Measurements from ENCODE around the gene GGA1.
"Not testable (repeated sequence)": the region's sequence is repeated elsewhere in the genome, so short reads cannot be mapped to it uniquely, and the experiment has no call there.

The GGA1 gene

DNA sequence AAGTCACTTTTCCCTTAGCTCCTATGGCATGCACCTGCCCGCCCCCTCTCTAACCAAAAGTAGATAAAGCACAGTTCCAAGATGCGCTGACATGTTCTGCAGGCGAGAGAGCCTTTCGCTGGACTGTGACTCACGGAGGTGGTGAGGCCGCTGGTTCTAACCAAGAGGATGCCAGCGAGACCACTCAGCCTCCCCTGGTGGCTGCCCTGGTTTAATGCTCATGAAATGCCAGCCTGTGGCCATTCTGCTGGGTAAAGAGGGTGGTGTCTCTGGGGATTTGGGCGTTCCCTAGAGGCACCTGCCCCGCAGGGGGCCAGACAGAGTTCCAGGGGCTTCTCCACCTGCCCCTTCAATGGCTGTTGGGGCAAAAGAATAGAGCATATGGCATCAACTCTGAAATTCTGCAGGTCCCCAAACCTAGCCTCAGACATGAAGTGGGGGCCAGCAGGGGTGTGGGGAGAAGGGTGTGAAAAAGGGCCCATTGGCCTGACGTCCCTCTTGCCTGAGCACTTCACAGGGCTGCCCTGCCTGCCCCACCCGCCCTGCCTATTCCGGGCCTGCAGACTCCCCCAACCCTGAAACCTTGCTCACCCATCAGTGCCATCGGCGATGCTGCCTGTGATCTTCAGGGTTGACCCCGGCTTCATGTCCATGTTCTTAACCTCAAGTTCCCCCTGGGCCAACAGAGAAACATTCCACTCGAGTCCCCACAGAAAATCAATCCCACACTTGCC is 37.2 kb upstream of the GGA1 start:
- DNase-seq, result no peak

DNA sequence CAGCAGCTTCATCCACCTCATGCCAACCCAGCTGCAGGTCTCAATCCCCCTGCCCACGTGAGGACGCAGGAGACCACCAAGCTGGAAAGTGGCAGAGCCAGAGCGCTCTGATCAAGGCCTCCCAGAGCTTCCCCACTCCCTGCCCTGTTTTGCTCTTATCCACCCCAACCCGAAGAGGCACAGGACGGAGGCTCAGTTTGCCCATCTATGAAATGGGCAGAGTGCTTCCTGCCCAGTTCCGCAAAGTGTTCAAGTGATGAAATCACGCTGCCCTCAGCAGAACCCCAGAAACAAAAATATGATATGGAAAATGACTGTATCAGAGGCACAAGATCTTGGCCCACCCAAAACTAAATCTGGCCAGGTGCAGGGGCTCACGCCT is 36.7 kb upstream of the GGA1 start:
- no peak for DNase-seq

DNA sequence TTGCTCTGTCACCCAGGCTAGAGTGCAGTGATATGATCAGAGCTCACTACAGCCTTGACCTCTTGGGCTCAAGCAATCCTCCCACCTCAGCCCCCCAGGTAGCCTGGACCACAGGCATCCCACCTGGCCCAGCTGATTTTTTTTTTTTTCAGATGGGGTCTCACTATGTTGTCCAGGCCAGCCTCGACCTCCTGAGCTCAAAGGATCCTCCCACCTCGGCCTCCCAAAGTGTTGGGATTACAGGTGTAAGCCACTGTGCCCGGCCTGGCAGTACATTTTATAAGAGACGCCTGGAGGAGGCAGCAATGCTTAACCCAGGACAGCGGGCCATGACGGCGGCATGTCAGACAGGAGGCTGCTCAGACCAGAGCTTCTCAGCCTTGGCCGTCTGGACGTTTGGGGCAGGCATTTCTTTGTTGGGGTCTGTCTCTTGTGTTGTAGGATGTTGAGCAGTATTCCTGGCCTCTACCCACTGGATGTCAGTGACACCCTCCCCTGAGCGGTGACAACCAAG is 33.1 kb upstream of the GGA1 start:
- DNase-seq, result no peak

DNA sequence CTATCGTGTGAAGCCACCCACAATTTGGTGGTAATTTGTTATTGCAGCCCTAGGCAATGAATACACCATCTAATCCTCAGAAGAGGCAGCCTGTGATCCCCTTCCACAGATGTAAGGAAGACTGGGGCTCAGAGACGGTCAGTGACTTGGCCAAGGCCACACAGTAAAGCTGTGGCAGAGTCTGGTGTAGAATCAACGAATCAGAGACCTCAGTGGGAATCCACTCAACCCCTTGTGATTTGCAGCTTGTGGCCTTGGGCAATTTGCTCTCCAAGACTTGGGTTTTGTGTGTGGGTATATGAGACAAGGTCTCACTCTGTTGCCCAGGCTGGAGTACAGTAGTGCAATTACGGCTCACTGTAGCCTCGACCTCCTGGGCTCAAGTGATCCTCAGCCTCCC is 30.6 kb upstream of the GGA1 start:
- DNase-seq, result no peak

DNA sequence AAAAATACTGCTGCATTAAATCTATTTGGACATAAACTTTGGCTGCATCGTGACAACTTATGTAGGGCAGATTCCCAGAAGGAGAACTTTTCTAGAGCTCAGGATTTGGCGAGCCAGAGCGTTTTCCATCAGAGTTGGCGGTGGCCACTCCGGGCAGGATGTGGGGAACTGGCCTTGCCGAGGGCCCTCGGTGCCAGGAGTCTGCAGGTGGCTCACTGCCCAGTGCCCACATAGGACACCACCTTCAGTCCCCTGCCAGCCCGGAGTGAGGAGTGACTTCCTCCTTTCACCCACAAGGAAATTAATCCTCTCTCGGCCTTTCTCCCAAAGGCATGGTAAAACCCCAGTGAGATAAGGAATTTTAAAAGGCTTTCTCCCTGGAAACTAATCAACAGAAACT is 27.1 kb upstream of the GGA1 start:
- no peak for DNase-seq

DNA sequence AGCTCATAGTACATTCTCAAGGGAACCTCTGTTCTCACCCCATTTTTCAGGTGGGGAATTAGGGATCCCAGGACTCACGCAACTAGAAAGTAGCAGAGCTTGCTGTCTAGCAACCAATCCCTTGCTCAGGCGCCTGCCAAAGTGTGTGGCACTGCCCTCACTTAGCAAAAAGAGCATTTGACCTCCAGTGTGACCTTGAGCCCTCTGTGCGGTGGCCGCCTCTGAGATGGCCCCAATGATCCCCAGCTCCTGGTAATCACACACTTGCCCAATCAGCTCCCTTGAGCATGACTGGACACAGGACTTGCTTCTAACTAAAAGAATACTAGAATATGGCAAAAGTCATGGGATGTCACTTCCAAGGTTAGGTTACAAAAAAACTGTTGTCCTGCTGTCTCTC is 26.1 kb upstream of the GGA1 start:
- no peak for DNase-seq

DNA sequence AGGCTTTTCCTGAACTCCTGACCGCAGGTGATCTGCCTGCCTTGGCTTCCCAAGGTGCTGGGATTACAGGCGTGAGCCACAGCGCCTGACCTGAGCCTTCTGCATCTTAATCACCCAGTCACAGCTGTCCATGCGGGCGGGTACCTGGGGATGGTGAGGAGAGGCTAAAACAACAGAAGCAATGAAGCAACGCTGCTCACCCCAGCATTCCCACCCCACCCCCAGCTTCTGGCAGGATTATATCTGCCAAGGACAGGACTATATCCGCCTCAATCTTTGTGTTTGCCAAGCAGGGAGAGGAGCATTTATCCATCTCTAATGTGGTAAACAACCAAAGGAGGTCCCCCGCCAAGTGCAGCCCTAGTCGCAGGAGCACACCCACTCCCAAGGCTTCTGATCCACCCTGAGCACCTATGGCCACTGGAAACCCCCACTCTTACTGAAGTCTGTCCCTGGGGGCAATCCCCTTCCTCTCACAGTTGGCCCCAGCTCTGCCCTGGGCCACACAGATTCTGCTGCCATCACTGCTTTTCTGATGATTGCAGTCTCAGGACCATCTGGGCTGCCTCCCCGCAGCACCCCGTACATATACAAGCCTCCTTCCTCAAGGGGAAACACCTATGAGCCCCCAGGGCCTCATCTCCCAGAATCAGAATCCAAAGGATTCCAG is 20.0 kb upstream of the GGA1 start:
- DNase-seq, result no peak

DNA sequence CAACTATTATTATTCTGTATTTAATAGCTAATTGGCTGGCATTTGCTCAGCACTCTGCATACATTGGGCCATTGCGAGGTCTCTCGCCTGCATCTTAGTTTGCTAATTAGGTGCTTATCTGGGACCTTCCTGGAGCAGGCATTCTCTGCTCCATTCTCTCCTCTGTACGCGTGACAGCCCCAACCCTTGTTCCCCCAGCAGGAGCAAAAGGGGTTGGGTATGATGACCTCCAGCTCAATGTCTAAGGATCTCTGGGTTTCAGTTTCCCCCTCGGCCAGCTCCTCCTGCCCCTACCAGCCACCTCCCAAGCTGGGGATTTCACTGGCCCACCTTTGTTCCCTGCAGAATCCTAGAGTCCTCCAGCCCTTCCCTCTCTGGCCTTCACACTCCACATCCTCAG is 19.0 kb upstream of the GGA1 start:
- no peak for DNase-seq

DNA sequence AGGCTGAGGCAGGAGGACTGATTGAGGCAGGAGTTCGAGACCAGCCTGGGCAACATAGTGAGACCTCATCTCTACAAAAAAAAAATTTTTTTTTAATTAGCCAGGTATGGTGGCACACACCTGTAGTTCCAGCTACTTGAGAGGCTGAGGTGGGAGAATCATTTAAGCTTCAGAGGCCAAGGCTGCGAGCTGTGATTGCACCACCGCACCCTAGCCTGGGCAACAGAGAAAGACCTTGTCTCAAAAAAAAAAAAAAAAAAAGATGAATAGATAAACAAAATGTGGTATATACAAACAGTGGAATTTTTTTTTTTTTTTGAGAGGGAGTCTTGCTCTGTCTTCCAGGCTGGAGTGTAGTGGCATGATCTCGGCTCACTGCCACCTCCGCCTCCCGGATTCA is 17.6 kb upstream of the GGA1 start:
- not testable (repeated sequence) for DNase-seq

DNA sequence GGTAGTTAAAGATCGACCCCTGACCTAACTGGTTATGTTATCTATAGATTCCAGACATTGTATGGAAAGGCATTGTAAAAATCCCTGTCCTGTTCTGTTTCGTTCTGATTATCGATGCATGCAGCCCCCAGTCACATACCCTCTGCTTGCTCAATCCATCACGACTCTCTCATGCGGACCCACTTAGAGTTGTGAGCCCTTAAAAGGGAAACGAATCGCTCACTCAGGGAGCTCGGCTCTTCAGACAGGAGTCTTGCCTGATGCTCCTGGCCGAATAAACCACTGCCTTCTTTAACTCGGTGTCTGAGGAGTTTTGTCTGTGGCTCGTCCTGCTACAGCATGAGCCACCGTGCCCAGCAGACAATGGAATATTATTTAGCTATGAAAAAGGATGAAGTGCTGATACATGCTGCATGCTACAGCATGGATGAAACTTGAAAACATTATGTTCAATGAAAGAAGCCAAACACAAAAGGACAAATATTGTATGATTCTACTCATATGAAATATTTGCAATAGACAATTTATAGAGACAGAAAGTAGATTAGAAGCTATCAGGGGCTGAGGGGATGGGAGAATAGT is 16.7 kb upstream of the GGA1 start:
- no peak for DNase-seq

DNA sequence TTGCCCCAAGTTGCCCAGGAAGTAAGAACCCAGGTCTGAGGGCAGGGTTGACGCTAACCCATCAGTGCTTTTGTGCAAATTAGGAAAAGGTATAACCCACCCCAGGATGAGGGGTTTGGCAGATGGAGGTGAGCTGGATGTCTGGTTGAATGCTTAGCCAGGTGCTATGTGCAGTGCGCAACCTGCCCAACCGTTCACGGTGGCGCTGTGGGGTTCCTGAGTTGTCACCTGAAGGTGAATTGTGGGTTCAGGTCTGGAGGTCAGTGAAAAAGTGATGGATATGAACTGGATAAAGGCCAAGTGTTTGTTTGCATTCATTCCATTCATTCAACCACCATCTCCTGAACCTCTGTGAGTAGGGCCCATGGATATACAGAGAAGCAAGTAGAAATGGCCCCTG is 14.4 kb upstream of the GGA1 start:
- no peak for DNase-seq

DNA sequence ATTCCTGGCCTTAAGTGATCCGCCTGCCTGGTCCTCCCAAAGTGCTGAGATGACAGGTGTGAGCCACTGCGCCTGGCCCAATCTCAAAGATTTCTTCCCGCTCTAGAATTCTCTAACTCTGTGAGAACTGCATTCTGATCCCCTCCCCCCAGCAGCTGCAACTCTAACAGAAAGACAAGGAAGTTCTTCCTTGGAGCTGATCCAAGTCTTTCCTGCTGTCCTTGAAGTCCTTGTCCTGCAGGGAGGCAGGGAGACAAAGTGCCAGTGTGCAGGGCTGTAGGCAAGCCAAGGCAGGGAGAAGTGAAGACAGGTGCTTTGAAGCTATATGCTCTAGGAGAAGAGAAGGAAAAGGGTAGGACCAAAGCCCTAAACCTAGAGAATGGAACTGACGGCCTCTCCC is 9.5 kb upstream of the GGA1 start:
- no peak for DNase-seq

DNA sequence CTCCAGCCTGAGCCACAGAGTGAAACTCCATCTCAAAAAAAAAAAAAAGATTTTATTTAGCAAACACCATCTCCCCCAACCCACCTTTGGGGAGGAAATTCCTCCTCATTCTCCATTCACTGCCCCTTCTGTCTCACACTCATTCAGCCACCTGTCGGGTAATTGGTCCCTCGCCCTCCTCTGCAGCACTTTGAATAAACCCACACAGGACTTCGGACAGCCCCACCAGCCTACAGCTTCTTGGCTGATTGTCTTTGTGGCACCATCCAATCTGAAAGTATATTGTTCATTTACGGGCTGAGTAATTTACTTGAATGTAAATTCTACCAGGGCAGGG is 7.5 kb upstream of the GGA1 start:
- no peak for DNase-seq

DNA sequence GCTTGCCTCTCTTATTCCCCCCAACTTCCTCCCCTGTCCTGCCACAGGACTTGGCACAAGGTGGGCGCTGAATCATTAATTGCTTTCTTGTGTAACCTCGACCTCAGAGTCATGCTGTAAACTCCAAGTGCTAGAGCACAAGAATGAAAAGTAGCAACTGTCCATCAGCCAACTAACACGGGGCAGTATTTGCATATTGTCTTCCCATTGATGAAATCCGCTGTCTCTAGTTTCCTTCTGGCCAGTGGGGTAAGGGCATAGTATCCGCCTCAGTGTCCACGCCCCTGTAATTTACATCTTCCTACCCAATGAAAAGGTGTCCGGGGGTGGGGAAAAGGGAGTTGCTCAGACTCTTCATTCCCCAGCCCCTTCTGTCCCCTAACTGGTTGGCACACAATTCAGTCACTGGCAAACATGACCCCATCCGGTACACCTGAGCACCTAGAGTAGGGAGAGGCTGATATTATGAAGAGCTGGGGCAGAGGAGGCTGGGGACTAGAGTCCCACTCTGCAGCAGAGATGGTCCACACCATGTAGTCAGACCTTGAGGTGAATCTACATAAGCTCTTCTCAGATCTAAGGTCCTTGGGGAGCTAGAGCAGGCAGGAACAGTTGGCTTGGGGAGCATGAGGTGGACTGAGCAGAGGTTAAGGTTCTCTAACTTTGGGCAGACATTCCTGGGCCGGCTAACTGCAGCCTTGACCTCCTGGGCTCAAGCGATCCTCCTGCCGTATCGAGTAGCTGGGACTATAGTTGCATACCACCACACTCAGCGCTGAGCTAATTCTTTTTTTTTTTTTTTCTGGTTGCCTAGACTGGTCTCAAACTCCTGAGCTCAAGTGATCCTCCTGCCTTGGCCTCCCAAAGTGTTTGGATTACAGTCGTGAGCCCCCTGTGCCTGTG is 6.8 kb upstream of the GGA1 start:
- peak; percentile 43 for DNase-seq

DNA sequence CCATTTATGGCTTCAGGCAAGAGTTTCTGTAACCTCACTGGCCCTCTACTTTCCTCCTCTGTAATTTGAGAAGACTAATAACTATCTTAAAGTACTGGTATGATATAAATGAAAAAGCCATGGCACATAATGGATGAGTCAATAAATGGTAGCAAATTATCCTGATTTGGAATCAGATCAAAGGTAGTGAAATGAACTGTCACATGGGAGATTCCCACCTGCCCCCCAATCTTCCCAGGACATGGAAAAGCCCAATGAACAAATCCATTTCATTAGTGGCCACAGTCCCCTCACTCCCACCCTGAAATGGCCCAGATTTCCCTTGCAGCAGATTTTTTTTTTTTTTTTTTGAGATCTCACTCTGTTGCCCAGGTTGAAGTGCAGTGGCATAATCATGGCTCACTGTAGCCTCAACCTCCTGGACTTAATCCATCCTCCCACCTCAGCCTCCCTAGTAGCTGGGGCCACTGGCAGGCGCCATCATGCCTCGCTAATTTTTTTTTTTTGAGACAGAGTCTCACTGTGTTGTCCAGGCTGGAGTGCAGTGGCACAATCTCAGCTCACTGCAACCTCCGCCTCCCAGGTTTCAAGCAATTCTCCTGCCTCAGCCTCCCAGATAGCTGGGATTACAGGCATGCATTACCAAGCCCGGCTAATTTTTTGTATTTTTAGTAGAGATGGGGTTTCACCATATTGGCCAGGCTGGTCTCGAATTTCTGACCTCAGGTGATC is 5.9 kb upstream of the GGA1 start:
- not testable (repeated sequence) for DNase-seq

DNA sequence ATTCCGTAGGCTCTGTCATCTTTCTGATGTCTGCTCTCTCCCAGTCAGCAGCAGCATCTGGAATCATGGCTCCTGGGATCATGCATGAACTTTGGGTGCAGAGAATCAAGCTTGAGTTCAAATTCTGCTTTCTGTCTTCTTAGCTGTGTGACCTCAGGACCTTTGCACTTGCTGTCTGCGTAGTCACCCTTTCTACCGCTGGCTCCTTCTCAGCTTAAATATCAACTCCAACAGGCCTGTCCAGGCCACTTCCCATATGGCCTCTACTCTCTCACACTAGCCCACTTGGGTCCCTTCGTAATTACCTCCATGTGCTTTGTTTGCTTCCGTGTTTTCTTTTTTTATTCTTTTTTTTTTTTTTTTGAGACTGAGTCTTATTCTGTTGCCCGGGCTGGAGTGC is 4.6 kb upstream of the GGA1 start:
- DNase-seq, result no peak

DNA sequence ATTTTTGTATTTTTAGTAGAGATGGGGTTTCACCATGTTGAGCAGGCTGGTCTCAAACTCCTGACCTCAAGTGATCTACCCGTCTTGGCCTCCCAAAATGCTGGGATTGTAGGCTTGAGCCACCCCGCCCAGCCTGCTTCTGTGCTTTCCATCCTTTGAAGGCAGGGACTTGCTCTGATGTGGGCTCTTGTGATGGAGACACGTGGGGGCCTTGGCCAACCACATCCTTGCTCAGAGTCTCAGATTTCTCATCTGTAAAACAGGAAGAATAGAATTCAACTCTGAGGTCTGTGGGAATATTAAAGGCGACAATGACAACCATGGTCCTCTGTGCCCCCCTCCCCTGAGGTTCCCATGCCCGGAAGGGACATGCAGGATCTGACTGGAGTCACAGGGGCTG is 3.8 kb upstream of the GGA1 start:
- DNase-seq, result no peak

DNA sequence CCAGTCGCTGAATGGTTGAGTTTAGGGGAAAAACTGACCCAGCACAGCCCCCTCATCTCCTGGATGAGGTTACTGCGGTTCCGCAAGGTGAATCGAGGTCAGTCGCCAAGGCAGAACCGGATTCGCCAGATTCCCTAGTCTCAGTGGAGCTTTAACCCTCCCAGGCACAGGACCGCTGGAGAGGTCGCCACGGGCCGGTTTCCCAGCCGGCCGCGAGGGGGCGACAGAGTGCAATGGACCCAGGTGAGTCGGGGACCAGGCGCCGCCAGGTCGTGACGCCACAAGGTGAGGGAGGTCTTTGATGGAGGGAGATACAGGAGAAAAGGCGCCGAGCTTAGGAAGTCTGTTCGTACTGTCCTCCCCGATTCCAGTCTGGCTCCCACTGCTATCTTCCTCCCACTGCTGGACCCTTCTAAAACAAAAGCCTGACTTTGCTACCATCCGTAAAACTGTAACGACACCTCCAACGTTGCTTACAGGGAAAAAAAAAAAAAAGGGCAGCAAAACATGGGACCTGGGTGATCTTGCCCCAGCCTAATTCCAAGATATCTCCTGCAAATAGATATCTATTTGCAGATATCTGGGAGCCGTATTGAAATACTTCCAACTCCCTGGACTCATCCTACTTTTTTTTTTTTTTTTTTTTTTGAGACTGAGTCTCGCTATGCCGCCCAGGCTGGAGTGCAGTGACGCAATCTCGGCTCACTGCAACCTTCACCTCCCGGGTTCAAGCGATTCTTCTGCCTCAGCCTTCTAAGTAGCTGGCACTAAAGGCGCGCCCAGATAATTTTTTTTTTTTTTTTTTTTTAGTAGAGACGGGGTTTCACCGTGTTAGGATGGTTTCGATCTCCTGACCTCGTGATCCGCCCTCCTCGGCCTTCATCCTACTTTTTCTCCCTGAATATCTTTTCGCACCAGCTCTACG is 1.4 kb upstream of the GGA1 start:
- DNase-seq, result peak; percentile 76

DNA sequence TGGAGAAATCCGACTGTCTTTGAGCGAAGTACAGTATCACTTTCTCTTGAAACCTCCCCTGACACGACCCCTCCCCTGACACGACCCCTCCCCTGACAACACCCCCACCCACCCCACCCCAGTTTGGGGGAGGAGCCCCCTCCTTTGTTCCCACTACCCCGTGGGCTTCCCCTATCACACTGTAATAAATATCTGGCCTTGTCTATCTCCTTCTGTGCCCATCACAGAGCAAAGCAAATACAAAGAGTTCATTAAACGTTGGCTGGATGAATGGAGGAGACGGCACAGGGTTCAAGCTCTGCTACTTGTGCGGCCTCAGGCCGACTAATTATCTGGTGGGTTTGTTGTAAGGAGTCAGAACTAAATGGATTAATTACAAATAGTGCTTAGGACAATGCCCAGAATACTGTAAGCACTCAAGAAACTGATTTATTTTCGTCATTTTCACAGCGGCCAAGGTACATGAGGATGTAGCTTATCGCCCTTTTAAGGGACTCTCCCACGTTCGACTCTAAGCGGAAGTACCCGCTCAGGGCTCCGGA is 628 bp upstream of the GGA1 start:
- no peak for DNase-seq

DNA sequence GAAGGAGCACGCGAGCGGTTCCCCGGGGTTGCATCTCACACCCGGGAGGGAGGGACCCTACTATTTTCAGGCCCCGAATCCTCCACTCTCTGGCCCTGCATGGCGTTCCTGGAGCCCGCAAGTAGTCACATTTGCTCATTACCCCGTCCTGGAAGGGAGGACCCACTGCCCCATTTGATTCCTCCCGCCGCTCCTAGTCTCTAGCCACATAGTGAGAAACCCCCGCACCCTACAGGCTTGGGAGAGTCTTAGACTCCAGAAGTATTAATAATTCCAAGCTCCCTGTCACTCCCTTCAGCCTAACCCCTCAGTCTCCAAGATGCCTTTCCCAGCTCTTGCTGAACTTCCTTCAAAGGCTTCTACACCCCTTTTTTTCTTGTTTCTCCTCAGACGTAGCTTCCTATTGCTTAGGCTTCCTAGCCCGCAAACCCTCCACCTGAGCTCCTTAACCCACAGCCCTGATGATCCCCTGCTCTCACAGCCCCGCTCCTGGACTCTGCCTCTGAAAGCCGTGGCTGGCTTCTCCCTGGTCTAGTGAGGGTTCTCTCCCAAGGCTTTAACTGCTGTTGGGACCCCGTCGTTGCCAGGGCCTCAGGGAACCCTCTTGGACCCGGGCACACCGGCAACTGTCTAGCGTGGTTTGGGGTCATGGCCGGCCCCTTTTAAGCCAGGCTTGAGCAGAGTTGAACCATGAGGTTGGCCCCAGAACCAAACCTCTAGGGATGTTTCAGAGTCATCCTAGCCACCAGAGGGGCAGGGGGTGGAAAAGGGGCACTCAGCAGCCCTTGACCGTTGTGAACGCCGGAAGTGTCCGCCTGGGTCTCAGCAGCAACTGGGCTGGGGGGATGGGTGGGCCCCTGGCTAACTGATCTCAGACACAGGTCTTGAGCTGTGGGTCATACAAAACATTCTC is 862 bp downstream of the GGA1 start:
- peak; percentile 47 for DNase-seq
